Stimulated activated CD8-positive, alpha-beta memory T cell treated with anti-CD3 and anti-CD28 coated beads, Interleukin-7, amount 100 ng/mL, for 48 hours (primary cell): ENCODE measurements around the gene CCDC3.

ENCODE experiments used
- DNase-seq, 2 donors: peaks; one replicate each; pipeline ENCODE4 v3.0.0-alpha.2; 2020; ENCODE audit warnings: low read depth in 1 of 2; ENCODE audit errors: extremely low read depth in 1 of 2

Gene CCDC3

DNA sequence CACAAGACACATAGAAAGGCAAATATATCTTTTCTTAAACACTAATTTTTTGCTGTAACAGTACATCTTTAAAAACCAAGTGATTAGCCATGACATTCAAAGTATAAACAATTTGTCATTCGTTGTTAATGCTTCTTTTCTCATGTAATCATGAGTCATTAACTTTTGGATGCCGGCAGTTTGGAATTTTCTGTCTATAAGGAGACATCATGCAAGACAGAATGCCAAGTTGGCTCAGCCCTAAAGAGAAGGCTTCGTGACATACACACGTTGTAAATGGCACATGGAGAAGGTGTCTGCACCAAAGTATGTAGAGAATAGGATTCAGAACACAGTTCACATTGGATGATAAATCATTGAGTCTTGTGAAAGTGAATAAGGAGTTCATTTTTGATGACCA is 35.9 kb downstream of the CCDC3 start:
- no peak for DNase-seq

DNA sequence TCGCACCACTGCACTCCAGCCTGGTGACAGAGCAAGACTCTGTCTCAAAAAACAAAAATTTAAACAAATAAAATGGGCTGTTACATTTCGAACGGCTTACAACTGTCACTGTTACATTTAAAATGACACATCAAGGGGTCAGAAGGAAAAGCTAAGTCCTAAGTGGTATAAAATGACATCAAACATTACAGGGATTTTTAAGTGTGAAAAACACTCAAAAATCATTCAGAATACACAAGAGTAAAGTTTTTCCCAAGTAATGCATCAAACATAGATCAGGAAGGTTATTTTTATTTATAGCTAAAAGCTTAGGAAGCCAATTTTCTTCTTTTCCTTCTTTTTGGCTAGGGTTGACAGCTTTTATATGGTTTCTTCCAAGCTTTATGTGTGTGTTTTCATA is 39.0 kb downstream of the CCDC3 start:
- DNase-seq = no peak

- no peak for DNase-seq
Observed at GRCh38 chr10:12961416-12962205, 39.9 kb downstream of the CCDC3 start.

GRCh38 chr10:12960941-12961340 is 40.6 kb downstream of the CCDC3 start:
- DNase-seq = no peak

GRCh38 chr10:12960334-12960898 is 41.1 kb downstream of the CCDC3 start:
- no peak for DNase-seq

- DNase-seq = no peak
Observed at GRCh38 chr10:12958546-12959110, 42.9 kb downstream of the CCDC3 start.

GRCh38 chr10:12957081-12957480 is 44.4 kb downstream of the CCDC3 start:
- DNase-seq = no peak

GRCh38 chr10:12954866-12955265 is 46.6 kb downstream of the CCDC3 start:
- no peak for DNase-seq

DNA sequence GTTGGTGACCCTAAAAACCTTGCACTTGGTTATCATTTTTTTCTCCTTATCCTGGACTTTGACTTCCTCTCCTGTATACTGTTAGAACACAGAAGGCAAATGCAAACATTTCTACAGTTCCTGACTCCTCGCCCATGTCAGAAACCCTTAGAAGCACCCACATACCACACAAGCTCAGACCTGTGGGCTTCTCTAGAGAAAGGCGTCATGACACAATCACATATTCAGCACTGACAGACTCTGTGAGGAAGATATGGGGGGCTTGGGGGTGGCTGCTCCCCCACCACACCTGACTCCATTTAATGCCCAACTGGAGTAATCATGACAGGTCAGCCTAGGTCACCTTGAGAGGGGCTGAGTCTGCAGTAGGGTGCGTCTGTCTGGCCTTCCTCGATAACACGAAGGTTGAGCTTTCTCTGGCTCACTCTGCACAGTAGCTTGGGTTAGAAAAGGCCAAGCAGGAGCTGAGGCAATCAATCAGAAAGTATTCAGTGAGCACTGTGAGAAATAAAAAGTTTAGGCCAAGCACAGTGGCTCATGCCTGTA is 50.9 kb downstream of the CCDC3 start:
- no peak for DNase-seq

DNA sequence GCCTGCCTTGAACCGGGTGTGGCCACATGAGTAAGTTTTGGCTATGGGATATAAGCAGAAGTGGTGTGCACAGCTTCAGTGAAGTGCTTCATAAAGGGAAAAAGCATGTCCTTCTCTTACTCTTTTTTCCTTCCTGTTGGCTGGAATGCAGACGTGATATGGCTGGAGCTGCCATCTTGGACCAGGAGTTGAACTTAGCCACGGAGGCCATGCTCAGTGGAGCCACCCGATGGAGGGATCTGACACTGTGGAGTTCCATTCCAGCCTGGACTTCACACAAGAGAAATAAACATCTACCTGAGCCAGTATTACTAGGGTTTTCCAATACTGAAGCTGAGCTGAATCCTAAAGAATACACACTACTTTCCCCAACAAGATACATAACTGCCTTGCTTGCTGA is 52.3 kb downstream of the CCDC3 start:
- DNase-seq = no peak

DNA sequence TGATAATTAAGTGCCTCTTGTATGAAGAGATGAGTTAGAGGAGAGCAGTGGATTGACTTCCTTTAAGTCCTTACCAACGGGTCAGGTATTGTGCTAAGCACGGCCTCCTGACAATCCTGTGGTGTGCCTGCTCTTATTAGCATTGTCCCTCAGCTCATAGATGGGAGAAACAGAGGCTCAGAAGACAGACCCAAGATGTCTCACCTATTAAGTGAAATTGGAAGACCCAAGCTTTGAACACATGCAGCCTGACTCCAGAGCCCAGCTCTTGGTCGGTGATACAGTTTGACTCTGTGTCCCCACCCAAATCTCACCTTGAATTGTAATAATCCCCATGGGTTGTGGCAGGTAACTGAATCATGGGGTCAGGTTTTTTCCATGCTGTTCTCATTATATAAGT is 53.8 kb downstream of the CCDC3 start:
- no peak for DNase-seq

- DNase-seq = no peak
Observed at GRCh38 chr10:12946372-12946771, 55.1 kb downstream of the CCDC3 start.

- no peak for DNase-seq
Observed at GRCh38 chr10:12945690-12946359, 55.7 kb downstream of the CCDC3 start.

GRCh38 chr10:12944931-12945330 is 56.6 kb downstream of the CCDC3 start:
- DNase-seq = no peak

DNA sequence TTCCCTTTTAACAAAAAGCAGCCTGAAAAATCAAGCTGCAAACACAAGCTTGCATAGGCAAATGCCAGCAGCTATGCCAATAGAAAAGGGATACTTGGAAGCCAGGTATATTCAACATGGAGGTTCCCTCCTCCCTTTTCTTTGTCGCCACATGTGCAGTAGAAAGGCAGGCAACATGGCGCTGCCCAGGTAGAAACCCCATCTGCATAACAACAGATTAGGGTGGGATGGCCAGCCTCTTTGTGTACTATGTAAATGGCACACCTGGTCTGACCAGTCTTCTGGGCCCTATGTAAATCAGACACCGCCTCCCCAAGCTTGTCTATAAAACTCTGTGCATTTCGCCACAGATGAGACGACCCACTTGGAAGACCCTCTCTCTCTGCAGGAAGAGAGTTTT is 58.1 kb downstream of the CCDC3 start:
- DNase-seq = no peak

- no peak for DNase-seq
Observed at GRCh38 chr10:12941966-12942365, 59.5 kb downstream of the CCDC3 start.

DNA sequence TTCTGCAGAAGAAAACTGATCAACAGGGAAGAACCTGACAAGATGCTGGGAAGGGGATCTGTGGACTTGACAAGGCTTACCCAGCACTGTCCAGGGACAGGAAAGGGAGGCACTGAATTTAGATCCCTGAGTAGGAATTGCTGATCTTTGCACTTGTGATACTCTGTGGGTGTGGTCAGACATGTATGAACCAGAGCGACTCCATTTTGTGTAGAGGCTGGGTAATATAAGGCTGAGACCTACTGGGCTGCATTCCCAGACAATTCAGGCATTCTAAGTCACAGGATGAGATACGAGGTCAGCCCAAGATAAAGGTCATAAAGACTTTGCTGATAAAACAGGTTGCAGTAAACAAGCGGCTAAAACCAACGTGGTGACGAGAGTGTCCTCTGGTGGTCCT is 60.7 kb downstream of the CCDC3 start:
- DNase-seq = no peak

DNA sequence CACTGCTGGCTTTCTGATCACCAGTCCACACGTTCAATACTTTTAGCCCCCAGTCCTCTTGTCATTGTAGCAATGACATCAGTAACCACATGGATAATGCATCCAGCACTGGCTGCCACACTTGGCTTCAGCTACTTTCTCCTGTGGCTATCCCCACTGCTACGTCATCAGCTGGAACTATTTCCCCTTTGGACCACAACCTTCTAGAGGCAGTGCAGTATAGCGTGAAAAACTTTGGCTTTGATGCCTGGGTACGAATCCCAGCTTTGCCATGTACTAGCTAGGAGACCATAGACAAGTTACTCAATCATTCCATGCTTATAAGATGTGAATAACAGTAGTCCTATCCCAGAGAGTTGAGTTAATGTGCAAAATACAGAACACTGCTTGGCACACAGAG is 63.2 kb downstream of the CCDC3 start:
- DNase-seq = no peak

- DNase-seq = no peak
Observed at GRCh38 chr10:12937527-12937926, 64.0 kb downstream of the CCDC3 start.

GRCh38 chr10:12934777-12935176 is 66.7 kb downstream of the CCDC3 start:
- DNase-seq = no peak

- DNase-seq = no peak
Observed at GRCh38 chr10:12929381-12929780, 72.1 kb downstream of the CCDC3 start.

DNA sequence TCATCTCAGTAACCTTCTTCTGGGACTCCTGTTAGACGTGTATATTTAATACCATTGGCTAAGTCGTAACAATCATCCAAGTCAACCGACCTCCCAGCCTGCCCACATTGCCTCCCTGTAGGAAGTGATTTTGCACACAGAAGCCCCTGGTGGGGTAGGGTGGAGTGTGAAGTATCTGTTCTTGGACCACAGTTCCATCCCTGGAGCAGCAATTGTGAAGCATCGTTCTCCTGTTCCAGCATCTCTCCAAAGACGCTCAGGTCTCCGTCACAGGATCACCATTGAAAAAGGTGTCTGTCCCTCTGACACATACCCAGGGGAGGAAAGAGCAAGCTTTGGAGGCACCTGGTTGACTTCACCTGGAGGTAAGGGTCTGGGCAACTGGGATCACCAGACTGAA is 72.9 kb downstream of the CCDC3 start:
- no peak for DNase-seq
